ENCODE measurements around the gene ECE1. TPM values are rescaled to one million over a fixed set of nuclear protein-coding genes. Genes with fewer than 3 reads are reported as not detected.

Gene ECE1
- total and polyA plus RNA-seq, 7 experiments from 2014 or later = 21.3 to 97.4 (median 71.2) TPM

- no peak overlapping the region for H3K4me3 Mint-ChIP-seq
- no peaks in the 10 kb centered on the region for H3K27me3 Mint-ChIP-seq
- H3K27me3 ChIP-seq (ENCODE audit: control insufficient read depth in 2 of 2, insufficient read depth in 2 of 2, low read length in 2 of 2) = no peaks in the 10 kb centered on the region
- H3K4me3 ChIP-seq (ENCODE audit: low read length) = no peak overlapping the region
- peaks cover 0 to 48% (median 14%) of the 10 kb centered on the region in 5 donors for H3K36me3 Mint-ChIP-seq
- ATAC-seq = no peak
- H3K27ac ChIP-seq (ENCODE audit: low read depth, low read length) = no peak overlapping the region
- CTCF ChIA-PET = no interaction called here
- no peak overlapping the region for H3K27ac Mint-ChIP-seq
- H3K36me3 ChIP-seq (ENCODE audit: control insufficient read depth in 2 of 3, insufficient read depth in 3 of 3, low read length in 3 of 3) = peaks cover 0 to 70% (median 31%) of the 10 kb centered on the region in 3 experiments
- peaks cover 16 to 36% (median 25%) of the 10 kb centered on the region in 7 donors for H3K4me1 Mint-ChIP-seq
- H3K9me3 Mint-ChIP-seq = no peaks in the 10 kb centered on the region
- peaks cover 0 to 12% of the 10 kb centered on the region in 2 donors for H3K4me1 ChIP-seq (ENCODE audit: control insufficient read depth in 2 of 2, insufficient read depth in 2 of 2, low read length in 2 of 2)
- intact Hi-C loops (cut with micrococcal nuclease) = no loop called here
- DNase-seq = no peak
- H3K9me3 ChIP-seq (ENCODE audit: control insufficient read depth in 2 of 3, low read length in 3 of 3) = no peaks in the 10 kb centered on the region
- POLR2A ChIA-PET = no interaction called here
These were observed 24.6 kb downstream of the ECE1 start for GRCh38 chr1:21265644-21266043.

- Mint-ChIP-seq H3K4me1 (peaks cover 15 to 33% (median 23%) of the 10 kb centered on the region in 7 donors), H3K36me3 (peaks cover 0 to 44% (median 11%) of the 10 kb centered on the region in 5 donors), H3K4me3 (no peak overlapping the region), H3K27ac (peak overlapping the region in 4 of 9 donors; percentile 20 to 67 (median 63)), H3K27me3 (no peaks in the 10 kb centered on the region), H3K9me3 (no peaks in the 10 kb centered on the region)
- Histone ChIP-seq H3K9me3 (ENCODE audit: control insufficient read depth in 2 of 3, low read length in 3 of 3) (no peaks in the 10 kb centered on the region), H3K27ac (ENCODE audit: low read depth, low read length) (no peak overlapping the region), H3K4me1 (ENCODE audit: control insufficient read depth in 2 of 2, insufficient read depth in 2 of 2, low read length in 2 of 2) (peaks cover 0 to 5% of the 10 kb centered on the region in 2 donors), H3K36me3 (ENCODE audit: control insufficient read depth in 2 of 3, insufficient read depth in 3 of 3, low read length in 3 of 3) (peaks cover 0 to 78% (median 32%) of the 10 kb centered on the region in 3 experiments), H3K27me3 (ENCODE audit: control insufficient read depth in 2 of 2, insufficient read depth in 2 of 2, low read length in 2 of 2) (no peaks in the 10 kb centered on the region), H3K4me3 (ENCODE audit: low read length) (no peak overlapping the region)
- ATAC-seq (no peak), DNase-seq (no peak)
- ChIA-PET POLR2A (no interaction called here), CTCF (interaction anchor here (0.6 kb wide), 1 partner anchor 70 kb away, joined by 3 read pairs; no protein-coding TSS in a partner anchor)
- intact Hi-C loops (cut with micrococcal nuclease) = no loop called here
These were observed 25.4 kb downstream of the ECE1 start for GRCh38 chr1:21264898-21265297.

- CTCF ChIA-PET = no interaction called here
- H3K36me3 ChIP-seq (ENCODE audit: control insufficient read depth in 2 of 3, insufficient read depth in 3 of 3, low read length in 3 of 3) = peaks cover 0 to 79% (median 20%) of the 10 kb centered on the region in 3 experiments
These were observed 26.5 kb downstream of the ECE1 start for GRCh38 chr1:21263653-21264225.

GRCh38 chr1:21263052-21263429 is 27.2 kb downstream of the ECE1 start:
- no peaks in the 10 kb centered on the region for H3K27me3 Mint-ChIP-seq
- ATAC-seq (no peak), DNase-seq (no peak)
- Histone ChIP-seq H3K4me3 (ENCODE audit: low read length) (no peak overlapping the region), H3K27me3 (ENCODE audit: control insufficient read depth in 2 of 2, insufficient read depth in 2 of 2, low read length in 2 of 2) (no peaks in the 10 kb centered on the region), H3K4me1 (ENCODE audit: control insufficient read depth in 2 of 2, insufficient read depth in 2 of 2, low read length in 2 of 2) (peaks cover 4 to 14% of the 10 kb centered on the region in 2 donors), H3K36me3 (ENCODE audit: control insufficient read depth in 2 of 3, insufficient read depth in 3 of 3, low read length in 3 of 3) (peaks cover 0 to 78% (median 14%) of the 10 kb centered on the region in 3 experiments), H3K27ac (ENCODE audit: low read depth, low read length) (no peak overlapping the region), H3K9me3 (ENCODE audit: control insufficient read depth in 2 of 3, low read length in 3 of 3) (no peaks in the 10 kb centered on the region)
- no peak overlapping the region for H3K4me3 Mint-ChIP-seq
- CTCF ChIA-PET = interaction anchor here (1.6 kb wide), 1 partner anchor 32 kb away, joined by 3 read pairs; no protein-coding TSS in a partner anchor
- intact Hi-C loops (cut with micrococcal nuclease) = no loop called here
- peaks cover 28 to 50% (median 35%) of the 10 kb centered on the region in 7 donors for H3K4me1 Mint-ChIP-seq
- POLR2A ChIA-PET = interaction anchor here (0.6 kb wide), 1 partner anchor 106 kb away, joined by 3 read pairs; no protein-coding TSS in a partner anchor
- peak overlapping the region in 1 of 9 donors; percentile 49 for H3K27ac Mint-ChIP-seq
- peaks cover 0 to 36% (median 13%) of the 10 kb centered on the region in 5 donors for H3K36me3 Mint-ChIP-seq
- H3K9me3 Mint-ChIP-seq = no peaks in the 10 kb centered on the region

More at GRCh38 chr1:21263653-21264225, 26.5 kb downstream of the ECE1 start:
- H3K36me3 Mint-ChIP-seq = peaks cover 0 to 41% (median 11%) of the 10 kb centered on the region in 5 donors
- Histone ChIP-seq H3K27me3 (ENCODE audit: control insufficient read depth in 2 of 2, insufficient read depth in 2 of 2, low read length in 2 of 2) (no peaks in the 10 kb centered on the region), H3K4me3 (ENCODE audit: low read length) (no peak overlapping the region), H3K27ac (ENCODE audit: low read depth, low read length) (no peak overlapping the region), H3K4me1 (ENCODE audit: control insufficient read depth in 2 of 2, insufficient read depth in 2 of 2, low read length in 2 of 2) (peaks cover 2 to 7% of the 10 kb centered on the region in 2 donors), H3K9me3 (ENCODE audit: control insufficient read depth in 2 of 3, low read length in 3 of 3) (no peaks in the 10 kb centered on the region)
- no peak overlapping the region for H3K4me3 Mint-ChIP-seq
- no peaks in the 10 kb centered on the region for H3K27me3 Mint-ChIP-seq
- intact Hi-C loops (cut with micrococcal nuclease) = no loop called here
- ATAC-seq = no peak
- POLR2A ChIA-PET = interaction anchor here (0.6 kb wide), 1 partner anchor 105 kb away, joined by 3 read pairs; no protein-coding TSS in a partner anchor
- H3K9me3 Mint-ChIP-seq = no peaks in the 10 kb centered on the region
- peak overlapping the region in 3 of 9 donors; percentile 17 to 61 (median 26) for H3K27ac Mint-ChIP-seq
- peaks cover 21 to 43% (median 28%) of the 10 kb centered on the region in 7 donors for H3K4me1 Mint-ChIP-seq
- DNase-seq = no peak

- intact Hi-C loops (cut with micrococcal nuclease) = no loop called here
- Mint-ChIP-seq H3K4me3 (peak overlapping the region in 1 of 10 donors; percentile 32), H3K36me3 (peaks cover 0 to 30% (median 16%) of the 10 kb centered on the region in 5 donors), H3K9me3 (no peaks in the 10 kb centered on the region), H3K27me3 (no peaks in the 10 kb centered on the region), H3K4me1 (peaks cover 29 to 50% (median 39%) of the 10 kb centered on the region in 7 donors), H3K27ac (peak overlapping the region in 6 of 9 donors; percentile 17 to 84 (median 62))
- Histone ChIP-seq H3K4me3 (ENCODE audit: low read length) (no peak overlapping the region), H3K27me3 (ENCODE audit: control insufficient read depth in 2 of 2, insufficient read depth in 2 of 2, low read length in 2 of 2) (no peaks in the 10 kb centered on the region), H3K9me3 (ENCODE audit: control insufficient read depth in 2 of 3, low read length in 3 of 3) (no peaks in the 10 kb centered on the region), H3K27ac (ENCODE audit: low read depth, low read length) (no peak overlapping the region), H3K36me3 (ENCODE audit: control insufficient read depth in 2 of 3, insufficient read depth in 3 of 3, low read length in 3 of 3) (peaks cover 0 to 76% (median 14%) of the 10 kb centered on the region in 3 experiments), H3K4me1 (ENCODE audit: control insufficient read depth in 2 of 2, insufficient read depth in 2 of 2, low read length in 2 of 2) (peaks cover 4 to 16% of the 10 kb centered on the region in 2 donors)
- no peak for DNase-seq
- POLR2A ChIA-PET = interaction anchor here (1.0 kb wide), 1 partner anchor 82 kb away, joined by 5 read pairs; no protein-coding TSS in a partner anchor
- ATAC-seq = peak; percentile 15
- CTCF ChIA-PET = interaction anchor here (0.9 to 3.0 kb wide), 4 partner anchors 8 to 108 kb away, joined by 3 to 13 read pairs (median 5); no protein-coding TSS in a partner anchor
These were observed 27.8 kb downstream of the ECE1 start for GRCh38 chr1:21262293-21263051.

DNA sequence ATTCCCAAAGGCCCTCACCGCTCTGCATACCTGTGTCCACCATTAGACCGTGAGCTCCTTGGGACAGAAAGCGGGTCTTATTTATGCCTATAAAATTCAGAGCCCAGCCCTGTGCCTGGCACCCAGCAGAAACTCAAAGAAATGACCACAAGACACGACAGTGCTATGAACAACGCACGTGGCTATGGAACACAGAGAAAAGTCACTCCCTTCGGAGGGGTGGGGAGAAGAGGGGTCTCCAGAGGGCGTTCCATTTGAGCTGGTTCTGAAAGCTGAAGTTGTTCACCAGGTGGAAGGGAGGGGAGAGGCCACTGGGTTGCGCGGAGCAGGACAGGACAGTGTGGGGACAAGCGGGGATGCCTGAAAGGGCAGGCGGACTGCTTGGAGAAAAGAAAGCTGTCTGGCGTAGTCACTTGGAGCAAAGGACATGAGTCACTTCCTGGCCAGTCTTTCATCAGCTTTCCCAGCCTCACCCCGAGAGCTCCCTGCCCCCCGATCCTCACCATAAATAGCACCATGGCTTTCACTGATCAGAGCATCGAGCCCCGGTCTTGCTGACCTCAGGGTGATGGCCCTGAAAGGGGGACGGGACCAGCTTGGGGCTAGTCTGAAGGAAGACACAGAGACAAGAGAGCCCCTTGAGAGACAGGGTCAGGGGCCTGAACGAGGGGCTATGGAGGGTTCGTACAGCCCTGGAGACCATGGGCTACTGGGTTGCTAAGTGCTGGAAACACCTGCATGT is 28.5 kb downstream of the ECE1 start:
- intact Hi-C loops (cut with micrococcal nuclease) = no loop called here
- POLR2A ChIA-PET = interaction anchor here (0.9 to 1.0 kb wide), 2 partner anchors 8 to 83 kb away, joined by 4 to 5 read pairs; no protein-coding TSS in a partner anchor
- H3K4me1 ChIP-seq (ENCODE audit: control insufficient read depth in 2 of 2, insufficient read depth in 2 of 2, low read length in 2 of 2) = peaks cover 4 to 16% of the 10 kb centered on the region in 2 donors

More for the DNA sequence above, 28.5 kb downstream of the ECE1 start:
- no peak for DNase-seq
- Mint-ChIP-seq H3K9me3 (no peaks in the 10 kb centered on the region), H3K27ac (peak overlapping the region in 8 of 9 donors; percentile 36 to 84 (median 64)), H3K36me3 (peaks cover 0 to 28% (median 9%) of the 10 kb centered on the region in 5 donors), H3K4me3 (no peak overlapping the region), H3K4me1 (peaks cover 29 to 52% (median 34%) of the 10 kb centered on the region in 7 donors), H3K27me3 (no peaks in the 10 kb centered on the region)
- peaks cover 0 to 77% (median 14%) of the 10 kb centered on the region in 3 experiments for H3K36me3 ChIP-seq (ENCODE audit: control insufficient read depth in 2 of 3, insufficient read depth in 3 of 3, low read length in 3 of 3)
- H3K9me3 ChIP-seq (ENCODE audit: control insufficient read depth in 2 of 3, low read length in 3 of 3) = no peaks in the 10 kb centered on the region
- peak; percentile 82 for ATAC-seq
- H3K4me3 ChIP-seq (ENCODE audit: low read length) = no peak overlapping the region
- CTCF ChIA-PET = interaction anchor here (0.6 to 3.0 kb wide), 5 partner anchors 9 to 109 kb away, joined by 3 to 13 read pairs (median 3); no protein-coding TSS in a partner anchor
- H3K27ac ChIP-seq (ENCODE audit: low read depth, low read length) = no peak overlapping the region
- H3K27me3 ChIP-seq (ENCODE audit: control insufficient read depth in 2 of 2, insufficient read depth in 2 of 2, low read length in 2 of 2) = no peaks in the 10 kb centered on the region

Measured in naive thymus-derived CD4-positive, alpha-beta T cell (primary cell).